ENCODE data around the gene COMMD2.

DNA sequence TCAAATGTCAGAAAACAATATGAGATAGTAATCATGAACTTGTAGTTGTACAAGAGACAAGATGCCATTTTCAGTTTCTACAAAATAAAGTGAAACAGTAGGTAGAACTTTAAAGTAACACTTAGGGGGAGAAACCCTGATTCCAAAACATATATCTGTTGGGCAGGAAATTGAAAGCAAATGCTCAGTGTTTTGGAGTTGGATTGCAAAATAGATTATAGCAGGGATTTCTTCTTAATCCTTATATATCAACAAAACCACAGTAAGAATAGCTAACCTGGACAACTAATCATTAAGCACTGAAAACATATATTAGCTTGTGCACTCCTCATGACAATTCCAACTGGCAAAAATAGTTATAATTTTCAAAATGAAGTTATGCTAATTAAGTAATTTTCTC, 46.9 kb downstream of the COMMD2 start:
- TF ChIP-seq POLR2A (IDR thresholded peaks at IDR 0.05; ENCODE audit: low read depth, low read length) (no peak), POU2F2 (IDR thresholded peaks at IDR 0.05; ENCODE audit: low read depth, low read length) (no peak)
